BLaER1 (cell line): ENCODE data around the gene COL1A1.

Experiments used
- H3K27ac ChIP-seq: shearing (Covaris generic); formaldehyde crosslinking; 2 replicates; pipeline ENCODE4 v1.8.1; 2022
- H3K27me3 ChIP-seq: shearing (Covaris generic); formaldehyde crosslinking; 2 replicates; pipeline ENCODE4 v1.8.1; 2022
- H3K36me3 ChIP-seq: shearing (Covaris generic); formaldehyde crosslinking; 2 replicates; pipeline ENCODE4 v1.8.1; 2022
- H3K4me1 ChIP-seq: shearing (Covaris generic); formaldehyde crosslinking; 2 replicates; pipeline ENCODE4 v1.8.1; 2022
- H3K4me2 ChIP-seq: shearing (Covaris generic); formaldehyde crosslinking; 2 replicates; pipeline ENCODE4 v1.8.1; 2022
- H3K4me3 ChIP-seq: shearing (Covaris generic); formaldehyde crosslinking; 2 replicates; pipeline ENCODE4 v1.8.1; 2022
- H3K9ac ChIP-seq: shearing (Covaris generic); formaldehyde crosslinking; 2 replicates; pipeline ENCODE4 v1.8.1; 2022
- H3K9me3 ChIP-seq: shearing (Covaris generic); formaldehyde crosslinking; 2 replicates; pipeline ENCODE4 v1.8.1; 2022
- H4K20me1 ChIP-seq: shearing (Covaris generic); formaldehyde crosslinking; 2 replicates; pipeline ENCODE4 v1.8.1; 2022
- Cebpa-rat ChIP-seq: shearing (Covaris generic); IDR thresholded peaks from 2 replicates; pipeline ENCODE4 v1.8.1; 2022

COL1A1 gene

DNA sequence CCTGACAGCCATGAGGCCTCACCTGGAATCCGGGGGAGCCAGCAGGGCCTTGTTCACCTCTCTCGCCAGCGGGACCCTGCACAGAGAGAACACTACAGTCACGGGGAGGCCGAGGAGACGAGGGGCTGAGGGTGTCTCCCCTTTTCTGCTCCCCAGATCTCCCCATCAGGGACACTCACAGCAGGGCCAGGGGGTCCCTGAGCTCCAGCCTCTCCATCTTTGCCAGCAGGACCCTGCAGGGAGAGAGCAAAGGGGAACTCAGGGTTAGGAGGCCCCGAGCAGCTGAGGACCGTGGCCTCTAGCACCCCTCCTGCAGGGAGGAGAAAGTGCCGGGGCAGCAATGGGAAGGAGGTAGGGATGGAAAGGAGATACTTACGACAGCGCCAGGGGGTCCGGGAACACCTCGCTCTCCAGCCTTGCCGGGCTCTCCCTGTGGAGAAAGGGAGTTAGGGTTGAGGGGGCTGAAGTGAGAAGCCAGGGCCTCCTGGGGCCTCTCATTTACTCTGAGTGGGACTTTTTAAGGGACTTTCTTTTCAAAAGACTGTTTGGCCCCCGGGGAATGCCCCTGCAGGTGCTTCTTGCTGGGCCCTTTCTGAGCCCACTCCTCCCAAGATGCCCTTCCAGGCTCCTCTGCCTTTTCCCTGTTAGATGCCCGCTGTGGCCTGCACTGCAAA, 8.7 kb downstream of the COL1A1 start:
- Histone ChIP-seq H3K4me1 (peaks cover 39% of the 10 kb centered on the region), H4K20me1 (no peaks in the 10 kb centered on the region), H3K4me2 (peak overlapping the region; percentile 62), H3K4me3 (no peak overlapping the region; the same call in 1 of the 2 replicates), H3K9me3 (no peaks in the 10 kb centered on the region), H3K9ac (peak overlapping the region; percentile 5; the same call in 1 of the 2 replicates), H3K36me3 (no peaks in the 10 kb centered on the region; the same call in 1 of the 2 replicates), H3K27ac (no peak overlapping the region), H3K27me3 (no peaks in the 10 kb centered on the region)
- TF ChIP-seq Cebpa-rat = no peak

DNA sequence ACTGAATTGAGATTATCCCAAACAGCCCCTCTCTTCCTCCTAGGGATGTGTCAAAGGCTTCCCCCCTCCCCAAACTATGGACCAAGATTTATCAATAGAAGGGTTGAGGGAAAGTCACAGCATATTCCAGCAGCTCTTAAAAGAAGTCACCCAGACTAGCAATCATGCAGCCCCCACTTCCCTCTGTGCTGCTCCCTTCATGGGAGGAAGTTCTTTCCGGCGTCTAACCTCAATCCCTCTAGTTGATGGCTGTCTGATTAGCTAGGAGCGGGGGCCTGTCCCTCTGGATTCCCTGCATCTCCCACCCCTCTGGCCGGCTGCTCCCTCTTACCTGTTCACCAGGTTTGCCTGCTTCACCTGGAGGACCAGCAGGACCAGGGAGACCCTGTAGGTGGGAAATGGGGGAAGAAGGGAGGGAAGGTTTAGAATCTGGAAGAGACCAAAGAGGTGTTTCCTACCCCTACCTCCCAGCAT, 9.2 kb downstream of the COL1A1 start:
- no peaks in the 10 kb centered on the region for H3K27me3 ChIP-seq
- H3K4me3 ChIP-seq = no peak overlapping the region; the same call in 1 of the 2 replicates
- no peak overlapping the region for H3K27ac ChIP-seq
- H3K4me2 ChIP-seq = peak overlapping the region; percentile 62
- H4K20me1 ChIP-seq = no peaks in the 10 kb centered on the region
- H3K36me3 ChIP-seq = no peaks in the 10 kb centered on the region; the same call in 1 of the 2 replicates
- peaks cover 39% of the 10 kb centered on the region for H3K4me1 ChIP-seq
- no peak for TF ChIP-seq Cebpa-rat
- no peaks in the 10 kb centered on the region for H3K9me3 ChIP-seq
- H3K9ac ChIP-seq = no peak overlapping the region

DNA sequence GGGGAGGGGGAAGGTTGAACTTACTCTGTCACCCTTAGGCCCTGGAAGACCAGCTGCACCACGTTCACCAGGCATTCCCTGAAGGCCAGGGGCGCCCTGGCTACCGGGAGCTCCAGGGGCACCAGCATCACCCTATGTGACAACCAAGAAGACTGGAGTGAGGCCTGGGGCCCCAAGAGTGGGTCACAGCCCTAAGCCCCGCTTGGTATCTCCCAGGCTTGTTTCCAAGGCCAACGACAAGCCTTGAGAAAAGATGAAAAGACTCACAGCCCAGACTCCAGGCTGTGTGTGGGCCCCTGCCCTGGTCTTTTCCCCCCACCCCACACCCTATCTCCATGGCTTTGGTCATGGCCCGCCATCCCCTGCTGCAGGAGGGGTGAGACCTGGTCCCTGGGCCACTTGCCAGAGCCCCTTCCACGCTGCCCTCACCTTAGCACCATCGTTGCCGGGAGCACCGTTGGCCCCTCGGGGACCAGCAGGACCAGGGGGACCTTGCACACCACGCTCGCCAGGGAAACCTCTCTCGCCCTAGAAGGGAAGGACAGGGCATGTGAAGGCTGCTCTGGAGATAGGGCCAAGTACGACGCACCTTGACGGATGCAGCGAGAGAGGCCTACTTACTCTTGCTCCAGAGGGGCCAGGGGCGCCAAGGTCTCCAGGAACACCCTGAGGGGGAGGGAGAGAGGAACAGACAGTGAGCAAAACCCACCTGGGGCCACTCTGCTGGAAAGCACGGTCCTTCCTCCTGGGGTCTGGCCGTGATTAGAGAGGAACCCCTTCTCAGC, 9.9 kb downstream of the COL1A1 start:
- H4K20me1 ChIP-seq = no peaks in the 10 kb centered on the region
- no peaks in the 10 kb centered on the region for H3K27me3 ChIP-seq
- H3K9ac ChIP-seq = no peak overlapping the region
- H3K4me3 ChIP-seq = no peak overlapping the region
- peaks cover 39% of the 10 kb centered on the region for H3K4me1 ChIP-seq
- no peaks in the 10 kb centered on the region for H3K9me3 ChIP-seq
- no peak for TF ChIP-seq Cebpa-rat
- no peaks in the 10 kb centered on the region; the same call in 1 of the 2 replicates for H3K36me3 ChIP-seq
- peak overlapping the region; percentile 62; the same call in 1 of the 2 replicates for H3K4me2 ChIP-seq
- H3K27ac ChIP-seq = no peak overlapping the region

DNA sequence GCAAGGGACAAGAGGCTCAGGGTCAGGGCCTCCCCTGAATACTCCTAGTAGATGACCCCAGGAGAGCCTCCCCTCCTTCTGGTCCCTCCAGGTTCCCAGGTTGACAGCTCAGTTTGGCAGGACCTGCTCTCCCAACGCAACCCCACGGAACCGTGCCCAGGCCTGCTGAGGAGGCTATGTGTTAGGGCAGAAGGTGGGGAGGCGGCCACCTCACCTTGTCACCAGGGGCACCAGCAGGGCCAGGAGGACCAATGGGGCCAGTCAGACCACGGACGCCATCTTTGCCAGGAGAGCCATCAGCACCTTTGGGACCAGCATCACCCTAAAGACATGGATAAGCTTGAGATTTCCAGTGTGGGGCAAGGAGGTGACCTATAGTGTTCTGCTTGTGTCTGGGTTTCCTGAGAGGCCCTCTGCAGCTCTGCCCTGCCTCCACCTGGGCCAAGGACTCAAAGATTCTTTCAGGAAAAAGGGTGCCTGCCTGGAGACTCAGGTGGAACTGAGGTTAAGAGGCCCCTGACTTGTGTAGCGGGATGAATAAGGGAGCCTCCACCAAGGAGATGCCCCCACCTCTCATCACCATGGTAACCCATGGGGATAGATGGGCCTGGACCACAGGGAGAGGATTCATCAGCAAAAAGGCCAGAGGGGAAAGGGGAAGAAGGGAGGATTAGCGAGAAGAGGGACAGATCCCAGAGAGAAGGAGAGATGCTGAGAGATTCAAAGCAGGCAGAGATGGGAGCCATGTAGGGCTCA, 10.7 kb downstream of the COL1A1 start:
- Histone ChIP-seq H3K27me3 (no peaks in the 10 kb centered on the region), H3K36me3 (no peaks in the 10 kb centered on the region; the same call in 1 of the 2 replicates), H3K4me2 (no peak overlapping the region), H3K9ac (no peak overlapping the region), H4K20me1 (no peaks in the 10 kb centered on the region), H3K9me3 (no peaks in the 10 kb centered on the region), H3K4me3 (no peak overlapping the region), H3K4me1 (peaks cover 44% of the 10 kb centered on the region), H3K27ac (no peak overlapping the region)
- TF ChIP-seq Cebpa-rat = no peak

DNA sequence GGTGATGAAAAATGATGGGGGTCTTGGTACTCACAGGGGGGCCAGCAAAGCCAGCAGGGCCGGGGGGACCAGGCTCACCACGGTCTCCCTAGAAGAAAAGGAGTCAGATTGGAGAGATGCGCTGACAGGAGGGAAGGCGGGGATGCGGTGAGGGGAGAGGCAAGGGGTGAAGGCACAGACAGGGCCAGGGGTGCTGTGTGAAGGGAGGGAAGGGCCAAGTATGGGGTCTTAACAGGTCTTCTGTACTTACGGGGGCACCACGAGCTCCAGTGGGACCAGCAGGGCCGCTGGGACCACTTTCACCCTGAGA, 11.2 kb downstream of the COL1A1 start:
- no peaks in the 10 kb centered on the region for H3K9me3 ChIP-seq
- no peaks in the 10 kb centered on the region for H3K27me3 ChIP-seq
- no peak overlapping the region for H3K9ac ChIP-seq
- no peak overlapping the region for H3K4me2 ChIP-seq
- TF ChIP-seq Cebpa-rat = no peak
- no peaks in the 10 kb centered on the region for H4K20me1 ChIP-seq
- H3K27ac ChIP-seq = no peak overlapping the region
- H3K36me3 ChIP-seq = no peaks in the 10 kb centered on the region; the same call in 1 of the 2 replicates
- H3K4me3 ChIP-seq = no peak overlapping the region
- H3K4me1 ChIP-seq = peaks cover 44% of the 10 kb centered on the region

DNA sequence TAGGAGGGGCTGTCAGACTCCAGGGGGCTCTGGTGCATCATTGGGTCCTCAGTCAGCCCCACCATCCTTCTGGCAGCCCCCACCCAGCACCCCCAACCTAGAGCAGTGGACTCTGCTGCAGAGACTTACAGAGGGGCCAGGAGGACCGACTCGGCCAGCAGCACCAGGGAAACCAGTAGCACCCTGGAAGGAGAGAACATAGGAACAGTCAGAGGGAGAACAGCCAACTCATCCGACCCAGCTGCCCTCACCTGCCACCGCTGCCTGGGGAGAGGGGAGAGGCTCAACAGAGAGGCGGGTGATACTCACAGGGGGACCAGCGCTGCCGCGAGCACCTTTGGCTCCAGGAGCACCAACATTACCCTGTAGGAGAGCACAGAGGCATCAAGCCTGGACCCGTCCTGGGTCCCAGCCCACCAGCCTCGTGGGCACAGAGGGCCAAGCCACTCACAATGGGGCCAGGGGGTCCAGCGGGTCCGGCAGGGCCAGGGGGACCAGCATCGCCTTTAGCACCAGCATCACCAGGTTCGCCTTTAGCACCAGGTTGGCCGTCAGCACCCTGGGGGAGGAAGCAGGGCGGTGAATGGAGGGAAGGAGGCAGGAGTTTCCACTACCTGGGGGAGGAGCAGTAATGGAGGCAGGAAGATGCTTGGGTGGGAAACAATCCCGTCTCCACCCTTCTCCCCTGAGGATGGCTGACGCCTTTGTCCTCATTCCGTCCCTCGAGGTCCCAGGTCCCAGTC, 11.7 kb downstream of the COL1A1 start:
- no peak overlapping the region for H3K27ac ChIP-seq
- no peak overlapping the region for H3K4me3 ChIP-seq

DNA sequence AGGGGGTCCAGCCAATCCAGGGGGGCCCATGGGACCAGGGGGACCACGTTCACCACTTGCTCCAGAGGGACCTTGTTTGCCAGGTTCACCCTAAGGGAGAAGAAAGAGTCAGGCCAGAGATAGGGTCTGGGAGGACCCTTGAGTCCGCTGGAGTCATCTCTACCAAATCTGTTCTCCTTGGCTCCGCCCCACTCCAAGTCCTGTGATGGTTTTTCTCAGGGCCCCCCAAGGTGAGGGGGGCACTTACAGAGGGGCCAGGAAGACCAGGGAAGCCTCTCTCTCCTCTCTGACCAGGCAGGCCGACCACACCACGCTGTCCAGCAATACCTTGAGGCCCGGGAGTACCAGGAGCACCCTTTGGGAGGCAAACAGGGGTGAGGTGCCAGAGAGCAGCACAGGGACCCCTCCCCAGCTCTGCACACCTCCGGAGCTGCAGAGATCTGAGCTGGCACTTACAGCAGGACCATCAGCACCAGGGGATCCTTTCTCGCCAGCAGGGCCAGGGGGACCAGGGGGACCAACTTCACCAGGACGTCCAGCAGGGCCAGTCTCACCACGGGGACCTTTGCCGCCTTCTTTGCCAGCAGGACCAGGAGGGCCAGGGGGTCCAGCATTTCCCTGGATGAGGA, 12.4 kb downstream of the COL1A1 start:
- Histone ChIP-seq H3K9me3 (no peaks in the 10 kb centered on the region), H3K4me2 (no peak overlapping the region), H3K4me1 (peaks cover 50% of the 10 kb centered on the region), H3K27me3 (no peaks in the 10 kb centered on the region), H3K4me3 (no peak overlapping the region), H3K27ac (no peak overlapping the region), H3K36me3 (no peaks in the 10 kb centered on the region; the same call in 1 of the 2 replicates), H4K20me1 (no peaks in the 10 kb centered on the region), H3K9ac (no peak overlapping the region)
- no peak for TF ChIP-seq Cebpa-rat

More for the DNA sequence above, 11.7 kb downstream of the COL1A1 start:
- no peak overlapping the region for H3K9ac ChIP-seq
- no peak for TF ChIP-seq Cebpa-rat
- H3K4me2 ChIP-seq = no peak overlapping the region
- peaks cover 44% of the 10 kb centered on the region for H3K4me1 ChIP-seq
- no peaks in the 10 kb centered on the region for H4K20me1 ChIP-seq
- H3K27me3 ChIP-seq = no peaks in the 10 kb centered on the region
- no peaks in the 10 kb centered on the region; the same call in 1 of the 2 replicates for H3K36me3 ChIP-seq
- no peaks in the 10 kb centered on the region for H3K9me3 ChIP-seq

DNA sequence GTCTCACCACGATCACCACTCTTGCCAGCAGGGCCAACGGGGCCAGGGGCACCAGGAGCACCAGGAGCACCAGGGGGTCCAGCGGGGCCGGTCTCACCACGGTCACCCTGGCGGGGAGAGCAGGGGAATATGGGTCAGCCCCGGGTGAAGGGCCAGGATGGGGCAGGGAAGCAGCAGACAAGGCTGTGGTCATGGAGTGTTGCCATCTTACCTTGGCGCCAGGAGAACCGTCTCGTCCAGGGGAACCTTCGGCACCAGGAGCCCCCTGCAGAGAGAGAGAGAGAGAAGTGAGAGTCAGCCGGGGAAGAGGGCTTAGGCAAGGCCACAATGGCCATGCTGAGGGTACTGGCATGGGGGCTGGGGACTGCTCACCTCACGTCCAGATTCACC, 12.9 kb downstream of the COL1A1 start:
- TF ChIP-seq Cebpa-rat = no peak
- no peak overlapping the region for H3K9ac ChIP-seq
- H3K27me3 ChIP-seq = no peaks in the 10 kb centered on the region
- H3K4me3 ChIP-seq = no peak overlapping the region
- peaks cover 51% of the 10 kb centered on the region for H3K4me1 ChIP-seq
- H3K27ac ChIP-seq = no peak overlapping the region
- no peaks in the 10 kb centered on the region for H3K9me3 ChIP-seq
- no peak overlapping the region for H3K4me2 ChIP-seq
- H4K20me1 ChIP-seq = no peaks in the 10 kb centered on the region
- no peaks in the 10 kb centered on the region; the same call in 1 of the 2 replicates for H3K36me3 ChIP-seq
